ENCODE measurements around the gene SETBP1.

Gene SETBP1

GRCh38 chr18:44795241-44795640, 114.6 kb downstream of the SETBP1 start:
- Histone ChIP-seq H2AK5ac (ENCODE audit: low read depth, low read length) (no peak overlapping the region), H2AFZ (ENCODE audit: low read length) (no peak overlapping the region), H3K23ac (ENCODE audit: low read depth, low read length, poor library complexity) (no peak overlapping the region), H2BK120ac (ENCODE audit: low read depth, low read length) (no peak overlapping the region), H2BK12ac (ENCODE audit: low read length) (no peak overlapping the region), H3K27ac (replicated peaks; ENCODE audit: low read length) (no peak overlapping the region), H3K9ac (ENCODE audit: low read depth, low read length, poor library complexity) (no peak overlapping the region), H3K14ac (ENCODE audit: low read length) (no peak overlapping the region), H3K36me3 (replicated peaks in 1 of 2; ENCODE audit: control insufficient read depth in 2 of 2, insufficient read depth in 2 of 2, low read length in 2 of 2) (peaks cover 0 to 12% of the 10 kb centered on the region in 2 donors), H4K8ac (ENCODE audit: low read depth, low read length) (no peak overlapping the region), H3K4me1 (ENCODE audit: control insufficient read depth in 2 of 2, insufficient read depth in 1 of 2, low read depth in 1 of 2, low read length in 2 of 2) (peaks cover 16 to 18% of the 10 kb centered on the region in 2 donors), H3K4me3 (ENCODE audit: low read length in 2 of 2) (no peak overlapping the region), H3K79me1 (ENCODE audit: low read depth, low read length) (no peaks in the 10 kb centered on the region), H4K91ac (ENCODE audit: low read depth, low read length, poor library complexity) (no peak overlapping the region), H3K4me2 (ENCODE audit: insufficient read depth, low read length, poor library complexity, severe bottlenecking) (no peak overlapping the region), H3K4ac (ENCODE audit: low read length) (no peak overlapping the region), H3K27me3 (ENCODE audit: control insufficient read depth in 3 of 3, insufficient read depth in 3 of 3, low read depth in 1 of 3, low read length in 3 of 3) (no peaks in the 10 kb centered on the region), H3K9me3 (replicated peaks in 1 of 2; ENCODE audit: control insufficient read depth in 2 of 2, insufficient read depth in 1 of 2, low read depth in 1 of 2, low read length in 2 of 2) (no peaks in the 10 kb centered on the region), H3K18ac (ENCODE audit: low read length) (no peak overlapping the region), H2BK5ac (ENCODE audit: low read length) (no peak overlapping the region), H2BK15ac (ENCODE audit: low read length) (no peak overlapping the region)
- DNase-seq (ENCODE audit: low spot score), result no peak
- WGBS, 2 donors (ENCODE audit: extremely low coverage in 2 of 2, insufficient read length in 2 of 2, insufficient replicate concordance in 1 of 2), result no CpG with 5 or more reads among the region's 4 CpGs

- no peak overlapping the region for H2BK15ac ChIP-seq (ENCODE audit: low read length)
- no peak overlapping the region for H3K27ac ChIP-seq (replicated peaks; ENCODE audit: low read length)
- H3K4me1 ChIP-seq (ENCODE audit: control insufficient read depth in 2 of 2, insufficient read depth in 1 of 2, low read depth in 1 of 2, low read length in 2 of 2), result peaks cover 8 to 16% of the 10 kb centered on the region in 2 donors
Observed at GRCh38 chr18:44796429-44797428, 116.0 kb downstream of the SETBP1 start.

GRCh38 chr18:44798433-44799048, 117.9 kb downstream of the SETBP1 start:
- Histone ChIP-seq H3K4me2 (ENCODE audit: insufficient read depth, low read length, poor library complexity, severe bottlenecking) (no peak overlapping the region), H3K9ac (ENCODE audit: low read depth, low read length, poor library complexity) (no peak overlapping the region), H3K4me1 (ENCODE audit: control insufficient read depth in 2 of 2, insufficient read depth in 1 of 2, low read depth in 1 of 2, low read length in 2 of 2) (peaks cover 11 to 16% of the 10 kb centered on the region in 2 donors), H2BK15ac (ENCODE audit: low read length) (no peak overlapping the region), H2BK5ac (ENCODE audit: low read length) (no peak overlapping the region), H3K36me3 (replicated peaks in 1 of 2; ENCODE audit: control insufficient read depth in 2 of 2, insufficient read depth in 2 of 2, low read length in 2 of 2) (peaks cover 1 to 18% of the 10 kb centered on the region in 2 donors), H4K8ac (ENCODE audit: low read depth, low read length) (no peak overlapping the region), H3K4ac (ENCODE audit: low read length) (no peak overlapping the region), H3K18ac (ENCODE audit: low read length) (no peak overlapping the region), H3K9me3 (replicated peaks in 1 of 2; ENCODE audit: control insufficient read depth in 2 of 2, insufficient read depth in 1 of 2, low read depth in 1 of 2, low read length in 2 of 2) (no peaks in the 10 kb centered on the region), H2BK120ac (ENCODE audit: low read depth, low read length) (no peak overlapping the region), H3K4me3 (ENCODE audit: low read length in 2 of 2) (no peak overlapping the region), H3K14ac (ENCODE audit: low read length) (no peak overlapping the region), H3K27ac (replicated peaks; ENCODE audit: low read length) (no peak overlapping the region), H2AFZ (ENCODE audit: low read length) (no peak overlapping the region), H2BK12ac (ENCODE audit: low read length) (no peak overlapping the region), H3K23ac (ENCODE audit: low read depth, low read length, poor library complexity) (no peak overlapping the region), H2AK5ac (ENCODE audit: low read depth, low read length) (no peak overlapping the region), H3K27me3 (ENCODE audit: control insufficient read depth in 3 of 3, insufficient read depth in 3 of 3, low read depth in 1 of 3, low read length in 3 of 3) (no peaks in the 10 kb centered on the region), H4K91ac (ENCODE audit: low read depth, low read length, poor library complexity) (no peak overlapping the region), H3K79me1 (ENCODE audit: low read depth, low read length) (no peaks in the 10 kb centered on the region)
- no CpG with 5 or more reads among the region's 3 CpGs for WGBS, 2 donors (ENCODE audit: extremely low coverage in 2 of 2, insufficient read length in 2 of 2, insufficient replicate concordance in 1 of 2)
- DNase-seq (ENCODE audit: low spot score), result no peak

More at GRCh38 chr18:44796429-44797428, 116.0 kb downstream of the SETBP1 start:
- Histone ChIP-seq H3K4me2 (ENCODE audit: insufficient read depth, low read length, poor library complexity, severe bottlenecking) (no peak overlapping the region), H2BK12ac (ENCODE audit: low read length) (no peak overlapping the region), H4K91ac (ENCODE audit: low read depth, low read length, poor library complexity) (no peak overlapping the region), H4K8ac (ENCODE audit: low read depth, low read length) (no peak overlapping the region), H2AK5ac (ENCODE audit: low read depth, low read length) (no peak overlapping the region), H3K23ac (ENCODE audit: low read depth, low read length, poor library complexity) (no peak overlapping the region), H3K14ac (ENCODE audit: low read length) (no peak overlapping the region), H3K36me3 (replicated peaks in 1 of 2; ENCODE audit: control insufficient read depth in 2 of 2, insufficient read depth in 2 of 2, low read length in 2 of 2) (peaks cover 1 to 18% of the 10 kb centered on the region in 2 donors), H3K4ac (ENCODE audit: low read length) (no peak overlapping the region), H3K4me3 (ENCODE audit: low read length in 2 of 2) (no peak overlapping the region), H3K18ac (ENCODE audit: low read length) (no peak overlapping the region), H3K9me3 (replicated peaks in 1 of 2; ENCODE audit: control insufficient read depth in 2 of 2, insufficient read depth in 1 of 2, low read depth in 1 of 2, low read length in 2 of 2) (no peaks in the 10 kb centered on the region), H3K79me1 (ENCODE audit: low read depth, low read length) (no peaks in the 10 kb centered on the region), H2BK120ac (ENCODE audit: low read depth, low read length) (no peak overlapping the region), H2BK5ac (ENCODE audit: low read length) (no peak overlapping the region), H2AFZ (ENCODE audit: low read length) (no peak overlapping the region), H3K9ac (ENCODE audit: low read depth, low read length, poor library complexity) (no peak overlapping the region), H3K27me3 (ENCODE audit: control insufficient read depth in 3 of 3, insufficient read depth in 3 of 3, low read depth in 1 of 3, low read length in 3 of 3) (no peaks in the 10 kb centered on the region)
- DNase-seq (ENCODE audit: low spot score), result no peak
- WGBS, 2 donors (ENCODE audit: extremely low coverage in 2 of 2, insufficient read length in 2 of 2, insufficient replicate concordance in 1 of 2), result no CpG with 5 or more reads among the region's 6 CpGs

GRCh38 chr18:44799382-44799906, 118.8 kb downstream of the SETBP1 start:
- Histone ChIP-seq H3K9me3 (replicated peaks in 1 of 2; ENCODE audit: control insufficient read depth in 2 of 2, insufficient read depth in 1 of 2, low read depth in 1 of 2, low read length in 2 of 2) (no peaks in the 10 kb centered on the region), H3K27ac (replicated peaks; ENCODE audit: low read length) (no peak overlapping the region)
- no CpG with 5 or more reads among the region's 4 CpGs for WGBS, 2 donors (ENCODE audit: extremely low coverage in 2 of 2, insufficient read length in 2 of 2, insufficient replicate concordance in 1 of 2)

More at GRCh38 chr18:44799382-44799906, 118.8 kb downstream of the SETBP1 start:
- Histone ChIP-seq H2AFZ (ENCODE audit: low read length) (no peak overlapping the region), H3K4me1 (ENCODE audit: control insufficient read depth in 2 of 2, insufficient read depth in 1 of 2, low read depth in 1 of 2, low read length in 2 of 2) (peaks cover 8 to 13% of the 10 kb centered on the region in 2 donors), H3K23ac (ENCODE audit: low read depth, low read length, poor library complexity) (no peak overlapping the region), H3K14ac (ENCODE audit: low read length) (no peak overlapping the region), H2BK120ac (ENCODE audit: low read depth, low read length) (no peak overlapping the region), H3K18ac (ENCODE audit: low read length) (no peak overlapping the region), H2BK15ac (ENCODE audit: low read length) (no peak overlapping the region), H3K4me3 (ENCODE audit: low read length in 2 of 2) (no peak overlapping the region), H3K36me3 (replicated peaks in 1 of 2; ENCODE audit: control insufficient read depth in 2 of 2, insufficient read depth in 2 of 2, low read length in 2 of 2) (peaks cover 1 to 18% of the 10 kb centered on the region in 2 donors), H2BK12ac (ENCODE audit: low read length) (no peak overlapping the region), H3K4ac (ENCODE audit: low read length) (no peak overlapping the region), H3K79me1 (ENCODE audit: low read depth, low read length) (no peaks in the 10 kb centered on the region), H4K8ac (ENCODE audit: low read depth, low read length) (no peak overlapping the region), H3K9ac (ENCODE audit: low read depth, low read length, poor library complexity) (no peak overlapping the region), H3K27me3 (ENCODE audit: control insufficient read depth in 3 of 3, insufficient read depth in 3 of 3, low read depth in 1 of 3, low read length in 3 of 3) (no peaks in the 10 kb centered on the region), H3K4me2 (ENCODE audit: insufficient read depth, low read length, poor library complexity, severe bottlenecking) (no peak overlapping the region), H2BK5ac (ENCODE audit: low read length) (no peak overlapping the region), H4K91ac (ENCODE audit: low read depth, low read length, poor library complexity) (no peak overlapping the region), H2AK5ac (ENCODE audit: low read depth, low read length) (no peak overlapping the region)
- DNase-seq (ENCODE audit: low spot score), result no peak

Measured in neuronal stem cell (in vitro differentiated cells).